Hepatocyte (in vitro differentiated cells): ENCODE results near the gene TBX5.

ENCODE experiments used
- CTCF ChIP-seq: fragments of 200-600 bp; sonication (generic); IDR thresholded peaks from 2 replicates; pipeline ENCODE4 v1.5.1; 2016; ENCODE audit warnings: antibody characterized with exemption, mild to moderate bottlenecking; ENCODE audit not compliant: poor library complexity
- EZH2 ChIP-seq: fragments of 200-600 bp; sonication (generic); IDR thresholded peaks from 2 replicates; pipeline ENCODE4 v1.6.1; 2016; ENCODE audit warnings: antibody characterized with exemption, mild to moderate bottlenecking, borderline replicate concordance
- EZH2phosphoT487 ChIP-seq: fragments of 200-600 bp; sonication (generic); IDR thresholded peaks from one replicate; pipeline ENCODE4 v1.6.1; 2018; ENCODE audit warnings: antibody characterized with exemption, mild to moderate bottlenecking, low read depth, moderate library complexity; ENCODE audit not compliant: unreplicated experiment, severe bottlenecking

DNA sequence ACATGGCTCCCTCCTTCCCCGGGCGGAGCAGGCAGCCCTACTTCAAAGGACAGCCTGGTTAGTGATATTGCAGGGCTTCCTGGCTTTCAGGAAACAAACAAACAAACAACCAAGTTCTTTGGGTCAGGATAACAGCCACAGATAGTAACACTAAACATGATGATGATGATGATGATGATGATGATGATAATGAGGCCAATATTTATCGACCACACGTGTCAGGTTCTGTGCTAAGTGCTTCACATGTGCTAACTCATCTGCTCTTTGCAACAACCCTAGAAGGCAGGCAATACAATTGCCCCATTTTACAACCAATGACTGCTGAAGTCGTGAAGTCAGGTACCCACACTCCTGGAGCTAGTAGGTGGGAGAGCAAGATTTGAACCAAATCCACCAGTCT is 44.1 kb upstream of the TBX5 start:
- no peak for TF ChIP-seq CTCF
- TF ChIP-seq EZH2 = no peak
- no peak for TF ChIP-seq EZH2phosphoT487
